ENCODE data around the gene AATF.

GRCh38 chr17:36977568-36977967 is 28.8 kb downstream of the AATF start:
- TF ChIP-seq, protein P1, sequence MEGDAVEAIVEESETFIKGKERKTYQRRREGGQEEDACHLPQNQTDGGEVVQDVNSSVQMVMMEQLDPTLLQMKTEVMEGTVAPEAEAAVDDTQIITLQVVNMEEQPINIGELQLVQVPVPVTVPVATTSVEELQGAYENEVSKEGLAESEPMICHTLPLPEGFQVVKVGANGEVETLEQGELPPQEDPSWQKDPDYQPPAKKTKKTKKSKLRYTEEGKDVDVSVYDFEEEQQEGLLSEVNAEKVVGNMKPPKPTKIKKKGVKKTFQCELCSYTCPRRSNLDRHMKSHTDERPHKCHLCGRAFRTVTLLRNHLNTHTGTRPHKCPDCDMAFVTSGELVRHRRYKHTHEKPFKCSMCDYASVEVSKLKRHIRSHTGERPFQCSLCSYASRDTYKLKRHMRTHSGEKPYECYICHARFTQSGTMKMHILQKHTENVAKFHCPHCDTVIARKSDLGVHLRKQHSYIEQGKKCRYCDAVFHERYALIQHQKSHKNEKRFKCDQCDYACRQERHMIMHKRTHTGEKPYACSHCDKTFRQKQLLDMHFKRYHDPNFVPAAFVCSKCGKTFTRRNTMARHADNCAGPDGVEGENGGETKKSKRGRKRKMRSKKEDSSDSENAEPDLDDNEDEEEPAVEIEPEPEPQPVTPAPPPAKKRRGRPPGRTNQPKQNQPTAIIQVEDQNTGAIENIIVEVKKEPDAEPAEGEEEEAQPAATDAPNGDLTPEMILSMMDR (IDR thresholded peaks at IDR 0.05): no peak
- no peak for TF ChIP-seq POLR2A (IDR thresholded peaks at IDR 0.05)

Measured in Peyer's patch (tissue), 4 donors.